HG03460 (cell line): ENCODE measurements around the gene ZNF320.
"Not testable (repeated sequence)": the region's sequence is repeated elsewhere in the genome, so short reads cannot be mapped to it uniquely, and the experiment has no call there.

ENCODE experiments used
- ATAC-seq: cut with Tn5 transposase; IDR thresholded peaks from one replicate; pipeline ENCODE4 v1.9.1; 2021; ENCODE audit not compliant: unreplicated experiment

Gene ZNF320

DNA sequence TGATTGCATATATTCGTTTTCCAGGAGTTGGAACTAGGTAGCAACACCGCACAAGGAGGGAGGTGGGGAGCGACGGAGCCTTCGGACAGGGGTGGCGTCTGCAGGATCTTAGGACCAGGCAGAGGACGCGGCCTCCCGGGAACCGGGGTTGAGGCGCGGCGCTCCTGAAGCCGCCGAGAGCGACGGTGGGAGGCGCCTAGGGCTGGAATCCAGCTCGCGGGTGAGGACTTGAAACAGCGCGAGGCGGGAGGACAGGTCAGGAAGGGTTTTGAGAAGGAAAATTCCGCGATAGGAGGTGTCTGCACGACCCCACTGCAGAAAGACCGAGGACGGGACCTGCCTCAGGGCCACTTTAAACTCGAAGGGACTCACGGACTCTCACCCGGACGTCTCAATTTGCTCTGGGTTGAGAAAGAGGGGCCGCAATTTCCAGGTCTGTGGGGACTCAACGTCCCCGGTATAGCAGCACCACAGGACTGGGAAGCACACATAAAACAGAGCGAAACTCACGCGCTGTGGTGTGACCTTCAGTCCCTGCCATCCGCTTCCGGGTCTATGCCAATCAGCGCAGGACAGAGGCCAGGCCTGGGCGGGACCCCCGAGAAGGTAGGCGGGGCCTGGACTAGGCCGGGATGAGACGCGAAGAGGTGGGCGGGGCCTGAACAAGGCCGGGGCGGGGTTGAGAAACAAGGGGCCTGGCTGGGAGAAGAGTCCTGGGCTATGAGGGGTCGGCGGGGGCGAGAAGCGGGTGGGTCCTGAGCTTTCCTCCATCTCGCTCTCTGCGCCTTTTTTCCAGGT is at the start of gene ZNF320:
ZNF320 (minus strand) TSS at position 498 of the 798 bp plus-strand sequence. CDS start 7,380 bp downstream, outside the sequence.
- ATAC-seq, result peak; percentile 98

- no peak for ATAC-seq
Measured at GRCh38 chr19:52946322-52947310, 49.2 kb upstream of the ZNF320 start.

GRCh38 chr19:52945652-52946321 is 48.4 kb upstream of the ZNF320 start:
- no peak for ATAC-seq

- not testable (repeated sequence) for ATAC-seq
Measured at GRCh38 chr19:52944703-52945493, 47.5 kb upstream of the ZNF320 start.

GRCh38 chr19:52943884-52944643 is 46.6 kb upstream of the ZNF320 start:
- ATAC-seq, result no peak

GRCh38 chr19:52943134-52943883 is 45.9 kb upstream of the ZNF320 start:
- ATAC-seq, result no peak

- peak; percentile 95 for ATAC-seq
Measured at GRCh38 chr19:52942386-52943133, 45.1 kb upstream of the ZNF320 start.

DNA sequence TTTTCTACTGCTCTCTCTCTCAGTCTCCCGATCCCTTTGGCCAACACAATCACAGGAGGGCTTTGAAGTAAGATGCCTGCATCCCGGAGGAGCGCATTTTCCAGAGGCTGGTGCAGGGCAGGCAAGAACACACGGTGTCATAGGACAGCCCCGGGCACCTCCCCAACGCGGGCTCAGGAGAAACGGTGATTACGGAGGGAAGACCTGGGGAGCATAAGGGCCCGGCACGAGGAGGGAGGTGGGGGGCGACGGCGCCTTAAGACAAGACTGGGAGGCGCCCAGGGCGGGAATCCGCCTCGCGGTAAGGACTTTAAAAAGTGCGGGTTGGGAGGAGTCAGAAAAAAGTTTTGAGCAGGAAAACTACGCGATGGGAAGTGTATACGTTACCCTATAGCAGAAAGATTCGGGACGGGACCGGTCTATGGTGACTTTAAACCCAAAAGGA is 44.5 kb upstream of the ZNF320 start:
- ATAC-seq, result peak; percentile 26

GRCh38 chr19:52941523-52941922 is 44.1 kb upstream of the ZNF320 start:
- ATAC-seq, result not testable (repeated sequence)

DNA sequence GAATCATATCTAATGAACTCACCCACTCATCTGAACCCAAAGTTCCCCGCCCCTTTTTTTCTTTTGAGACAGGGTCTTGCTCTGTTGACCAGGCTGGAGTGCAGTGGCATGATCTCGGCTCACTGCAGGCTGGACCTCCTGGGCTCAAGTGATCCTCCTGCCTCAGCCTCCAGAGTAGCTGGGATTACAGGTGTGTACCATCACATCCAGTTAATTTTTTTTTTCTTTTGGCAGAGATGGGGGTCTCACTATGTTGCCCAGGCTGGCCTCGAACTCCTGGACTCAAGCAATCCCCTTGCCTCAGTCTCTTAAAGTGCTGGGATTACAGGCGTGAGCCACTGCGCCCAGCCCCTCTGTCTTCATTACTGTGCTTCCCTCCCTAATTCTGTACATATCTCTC is 43.5 kb upstream of the ZNF320 start:
- not testable (repeated sequence) for ATAC-seq

GRCh38 chr19:52938761-52939160 is 41.3 kb upstream of the ZNF320 start:
- no peak for ATAC-seq

GRCh38 chr19:52936954-52937325 is 39.5 kb upstream of the ZNF320 start:
- ATAC-seq, result no peak

GRCh38 chr19:52936151-52936953 is 38.9 kb upstream of the ZNF320 start:
- ATAC-seq, result no peak

- ATAC-seq, result no peak
Measured at GRCh38 chr19:52935434-52935833, 38.0 kb upstream of the ZNF320 start.

DNA sequence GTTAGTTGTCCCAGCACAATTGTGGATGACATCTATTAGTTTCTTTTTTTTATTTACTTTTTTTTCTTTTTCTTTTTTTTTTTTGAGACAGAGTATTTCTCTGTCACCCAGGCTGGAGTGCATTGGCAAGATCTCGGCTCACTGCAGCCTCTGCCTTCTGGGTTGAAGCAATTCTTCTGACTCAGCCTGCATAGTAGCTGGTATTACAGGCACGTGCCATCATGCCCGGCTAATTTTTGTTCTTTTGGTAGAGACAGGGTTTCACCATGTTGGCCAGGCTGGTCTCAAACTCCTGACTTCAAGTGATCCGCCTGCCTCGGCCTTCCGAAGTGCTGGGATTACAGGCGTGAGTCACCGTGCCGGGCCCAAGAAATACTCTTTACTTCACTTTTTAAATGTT is 27.2 kb upstream of the ZNF320 start:
- not testable (repeated sequence) for ATAC-seq

DNA sequence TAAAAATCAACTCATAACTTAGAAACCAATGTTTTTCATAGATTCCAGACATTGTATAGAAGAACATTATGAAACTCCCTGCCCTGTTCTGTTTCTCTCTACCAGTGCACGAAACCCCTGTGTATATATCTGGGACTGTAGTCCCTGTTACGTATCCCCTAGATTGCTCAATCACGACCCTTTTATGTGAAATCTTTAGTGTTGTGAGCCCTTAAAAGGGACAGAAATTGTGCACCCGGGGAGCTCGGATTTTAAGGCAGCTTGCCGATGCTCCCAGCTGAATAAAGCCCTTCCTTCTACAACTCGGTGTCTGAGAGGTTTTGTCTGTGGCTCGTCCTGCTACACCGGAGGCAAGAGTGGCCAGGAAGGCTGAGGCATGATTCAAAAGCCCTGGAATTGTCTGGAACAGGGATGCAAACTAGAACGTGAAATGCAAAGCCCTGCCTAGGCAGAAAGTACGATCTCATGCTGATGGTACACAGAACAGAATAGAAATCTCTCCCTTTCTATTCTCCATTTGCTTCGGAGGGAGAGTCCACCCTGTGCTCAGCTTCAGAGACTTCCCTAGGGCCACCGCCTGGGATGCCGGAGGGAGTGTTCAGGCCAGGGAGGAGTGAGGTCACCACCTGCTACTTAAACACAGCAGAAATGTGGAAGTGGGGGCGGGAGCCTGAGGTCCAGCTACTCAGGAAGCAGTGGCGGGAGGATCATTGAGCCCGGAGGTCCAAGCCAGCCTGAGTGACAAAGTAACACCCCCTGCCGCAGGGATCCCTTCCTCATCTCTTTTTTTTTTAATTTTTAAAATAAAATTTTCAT is 26.6 kb upstream of the ZNF320 start:
- ATAC-seq, result no peak
